ENCODE results near the gene SERPINB11. TPM values are rescaled to one million over a fixed set of nuclear protein-coding genes. Genes with fewer than 3 reads are reported as not detected.

Gene SERPINB11
- total and polyA plus RNA-seq, 10 of the 15 experiments (the other 5 are each of a cell fraction or from before 2014, with no cell fraction given) = not detected

- BruUV-seq (replicated peaks) = no TSS peak
- ChIA-PET SMC1A (ENCODE audit: uncharacterized antibody, unreplicated experiment) (interaction anchor here (1.0 to 1.3 kb wide), 2 partner anchors 13 to 159 kb away, joined by 3 to 4 read pairs; no protein-coding TSS in a partner anchor), RAD21 (ENCODE audit: unreplicated experiment) (interaction anchor here (1.4 kb wide), 1 partner anchor 160 kb away, joined by 5 read pairs; no protein-coding TSS in a partner anchor), POLR2A (interaction anchor here (0.7 kb wide), 1 partner anchor 160 kb away, joined by 3 read pairs; no protein-coding TSS in a partner anchor), CTCF (interaction anchor here (1.2 to 3.7 kb wide), 3 partner anchors 9 to 159 kb away, joined by 5 to 17 read pairs (median 6); no protein-coding TSS in a partner anchor)
- in situ Hi-C loops (cut with MboI) = loop anchor here (10.0 kb wide), 1 partner anchor 153 kb away; no protein-coding TSS in a partner anchor
- Histone ChIP-seq H3K27ac (ENCODE audit: control insufficient read depth, insufficient read depth) (no peak overlapping the region), H4K20me1 (ENCODE audit: control insufficient read depth, insufficient read depth) (no peaks in the 10 kb centered on the region), H3K27me3 (replicated peaks in 1 of 2; ENCODE audit: control insufficient read depth in 2 of 2, insufficient read depth in 2 of 2, low read length in 1 of 2) (no peaks in the 10 kb centered on the region), H3K4me3 (no peak overlapping the region), H2AFZ (ENCODE audit: control insufficient read depth, low read depth, low read length) (no peak overlapping the region), H3K36me3 (ENCODE audit: control insufficient read depth in 2 of 2, insufficient read depth in 2 of 2, low read length in 1 of 2) (no peaks in the 10 kb centered on the region), H3K79me2 (ENCODE audit: control insufficient read depth, insufficient read depth, low read length) (no peaks in the 10 kb centered on the region), H3K9me3 (replicated peaks; ENCODE audit: control insufficient read depth, insufficient read depth, low read length) (no peaks in the 10 kb centered on the region), H3K9ac (ENCODE audit: control insufficient read depth, insufficient read depth, low read length) (no peak overlapping the region), H3K4me2 (ENCODE audit: control insufficient read depth, insufficient read depth) (no peak overlapping the region), H3K4me1 (ENCODE audit: control insufficient read depth, insufficient read depth, low read length) (no peaks in the 10 kb centered on the region)
- 50% methylated on average over 4 of the region's 5 CpGs for WGBS (ENCODE audit: insufficient coverage, insufficient replicate concordance, low lambda C conversion rate, missing lambda C conversion rate)
- FAIRE-seq (no peak), DNase-seq (ENCODE audit: low read depth, low spot score) (no peak), ATAC-seq (no peak)
- TF ChIP-seq ZNF274 (IDR thresholded peaks at IDR 0.05; ENCODE audit: insufficient read depth, insufficient read length) (no peak), DPF2 (IDR thresholded peaks at IDR 0.05) (no peak), NFYA (IDR thresholded peaks at IDR 0.05; ENCODE audit: borderline replicate concordance, low read depth, low read length) (no peak), SIX5 (IDR thresholded peaks at IDR 0.05; ENCODE audit: low read depth, low read length, severe bottlenecking) (no peak), GABPA (IDR thresholded peaks at IDR 0.05; ENCODE audit: low read depth) (no peak), NKRF (conservative IDR thresholded peaks at IDR 0.05) (no peak), CBX3 (IDR thresholded peaks at IDR 0.05; ENCODE audit: borderline replicate concordance, low read depth) (no peak), NBN (IDR thresholded peaks at IDR 0.05) (no peak), GATAD2B (conservative IDR thresholded peaks at IDR 0.05; ENCODE audit: low read depth) (no peak)
- intact Hi-C loops (cut with micrococcal nuclease; ENCODE audit: unreplicated experiment) = no loop called here
Observed at GRCh38 chr18:63677500-63678225, 25.1 kb upstream of the SERPINB11 start.

Data from GM12878 (cell line).